Gastrocnemius medialis (tissue), 4 donors: ENCODE results near the gene DRC3.

ENCODE experiments used
- CTCF ChIP-seq, 5 experiments: fragments of 450-650 bp in 3 of 5; fragments of 200-600 bp in 2 of 5; sonication (generic) in 2 of 5; IDR thresholded peaks in 4 of 5; conservative IDR thresholded peaks in 1 of 5; 1 replicate in 4 of 5; 2 replicates in 1 of 5; pipeline ENCODE4 v1.5.1; 2016 to 2019; ENCODE audit warnings: antibody characterized with exemption in 5 of 5, mild to moderate bottlenecking in 3 of 5, moderate library complexity in 3 of 5
- POLR2A ChIP-seq, 2 donors: fragments of 450-650 bp; IDR thresholded peaks; one replicate each; pipeline ENCODE4 v1.6.1; 2017; ENCODE audit warnings: antibody characterized with exemption in 2 of 2, mild to moderate bottlenecking in 2 of 2, moderate library complexity in 2 of 2

DNA sequence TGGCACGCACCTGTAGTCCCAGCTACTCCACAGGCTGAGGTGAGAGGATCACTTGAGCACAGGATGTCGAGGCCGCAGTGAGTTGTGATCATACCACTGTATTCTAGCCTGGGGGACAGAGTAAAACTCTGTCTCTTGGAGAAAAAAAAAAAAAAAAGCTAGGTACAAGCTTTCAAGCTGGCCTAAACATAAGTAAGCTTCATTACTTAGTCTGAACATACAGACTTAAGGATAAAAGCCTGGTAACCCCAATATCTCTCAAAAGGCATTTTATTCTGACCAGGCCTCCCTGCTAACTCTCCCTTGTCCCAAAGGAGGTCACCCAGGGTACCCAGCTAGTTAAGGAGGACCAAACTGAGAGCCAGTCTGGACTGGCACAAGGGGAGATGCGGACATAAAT is 46.6 kb upstream of the DRC3 start:
- TF ChIP-seq CTCF (IDR thresholded peaks at IDR 0.05 in 4 of 5, conservative IDR thresholded peaks at IDR 0.05 in 1 of 5) = no peak
- TF ChIP-seq POLR2A (IDR thresholded peaks at IDR 0.05) = no peak
